Suppressor macrophage (primary cell): Measurements from ENCODE around the gene MACF1.

ENCODE experiments used
- DNase-seq, 4 experiments: peaks; one replicate each; pipeline ENCODE4 v3.0.0-alpha.2; 2020 to 2022

MACF1 gene

DNA sequence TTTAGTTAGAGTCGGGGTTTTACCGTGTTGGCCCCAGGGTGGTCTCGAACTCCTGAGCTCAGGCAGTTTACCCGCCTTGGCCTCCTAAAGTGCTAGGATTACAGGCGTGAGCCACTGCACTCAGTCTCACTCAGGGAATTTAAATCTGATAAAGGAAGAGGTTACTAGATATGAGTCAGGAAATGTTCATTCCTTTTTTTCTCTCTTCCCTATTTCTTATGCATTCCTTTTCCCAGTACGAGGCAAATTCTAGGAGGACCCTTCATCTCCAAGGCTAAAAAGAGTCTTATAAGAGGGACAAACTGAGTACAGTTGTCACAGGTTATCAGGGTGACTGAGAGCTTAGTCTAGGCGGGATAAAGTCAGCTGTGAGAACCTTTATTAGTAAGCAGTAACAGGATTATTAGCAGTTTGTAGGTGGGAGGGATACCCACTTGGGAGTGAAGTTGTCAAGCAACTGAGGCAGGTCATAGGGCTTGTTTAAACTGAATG, 9.1 kb downstream of the MACF1 start:
- no peak for DNase-seq

DNA sequence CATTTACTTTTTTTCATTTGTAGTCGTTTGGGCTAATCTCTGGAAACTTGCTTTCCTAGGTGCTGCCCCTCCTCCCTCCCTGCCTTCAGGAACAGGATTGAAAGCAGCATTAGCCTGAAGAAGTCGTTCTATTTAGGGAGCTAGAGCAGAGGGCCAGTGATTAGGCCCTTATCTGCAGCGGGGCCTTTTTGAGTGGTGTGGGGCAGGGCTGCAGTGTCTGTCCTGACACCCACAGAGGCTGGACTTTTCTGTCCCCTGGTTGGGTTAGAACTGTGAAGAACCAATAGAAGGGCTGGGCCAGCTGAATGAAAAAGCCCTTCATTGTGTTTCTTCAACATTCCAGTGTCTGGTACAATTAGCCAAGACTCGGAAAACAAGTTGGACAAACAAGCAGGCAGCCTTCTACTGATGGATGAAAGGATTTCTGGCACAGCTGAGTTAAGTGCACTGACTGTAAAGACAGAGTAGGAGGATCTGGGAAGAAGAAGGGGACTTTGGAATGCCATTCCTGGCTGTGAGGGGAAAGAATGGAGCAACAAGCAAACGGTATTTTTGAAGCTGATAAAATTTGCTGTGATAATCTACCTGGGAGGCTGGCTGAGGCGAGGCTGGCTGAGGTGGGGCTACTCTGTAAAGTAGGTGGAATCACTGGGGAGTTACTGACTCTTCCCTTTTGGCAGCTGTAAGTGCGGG, 9.7 kb downstream of the MACF1 start:
- DNase-seq: no peak

DNA sequence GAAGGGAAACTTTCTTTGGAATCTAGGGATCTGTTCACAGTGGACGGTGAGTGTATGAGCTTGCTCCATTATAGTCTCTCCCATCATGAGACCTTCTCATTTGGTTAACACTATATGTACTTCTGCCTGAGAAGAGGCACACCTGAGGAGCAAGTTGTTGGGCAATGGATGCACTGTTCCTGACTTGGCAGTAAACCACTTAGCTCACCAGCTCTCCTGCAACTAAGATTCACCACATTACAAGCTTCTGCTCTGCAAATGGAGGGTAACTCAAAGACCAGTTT, 10.2 kb downstream of the MACF1 start:
- DNase-seq: no peak

DNA sequence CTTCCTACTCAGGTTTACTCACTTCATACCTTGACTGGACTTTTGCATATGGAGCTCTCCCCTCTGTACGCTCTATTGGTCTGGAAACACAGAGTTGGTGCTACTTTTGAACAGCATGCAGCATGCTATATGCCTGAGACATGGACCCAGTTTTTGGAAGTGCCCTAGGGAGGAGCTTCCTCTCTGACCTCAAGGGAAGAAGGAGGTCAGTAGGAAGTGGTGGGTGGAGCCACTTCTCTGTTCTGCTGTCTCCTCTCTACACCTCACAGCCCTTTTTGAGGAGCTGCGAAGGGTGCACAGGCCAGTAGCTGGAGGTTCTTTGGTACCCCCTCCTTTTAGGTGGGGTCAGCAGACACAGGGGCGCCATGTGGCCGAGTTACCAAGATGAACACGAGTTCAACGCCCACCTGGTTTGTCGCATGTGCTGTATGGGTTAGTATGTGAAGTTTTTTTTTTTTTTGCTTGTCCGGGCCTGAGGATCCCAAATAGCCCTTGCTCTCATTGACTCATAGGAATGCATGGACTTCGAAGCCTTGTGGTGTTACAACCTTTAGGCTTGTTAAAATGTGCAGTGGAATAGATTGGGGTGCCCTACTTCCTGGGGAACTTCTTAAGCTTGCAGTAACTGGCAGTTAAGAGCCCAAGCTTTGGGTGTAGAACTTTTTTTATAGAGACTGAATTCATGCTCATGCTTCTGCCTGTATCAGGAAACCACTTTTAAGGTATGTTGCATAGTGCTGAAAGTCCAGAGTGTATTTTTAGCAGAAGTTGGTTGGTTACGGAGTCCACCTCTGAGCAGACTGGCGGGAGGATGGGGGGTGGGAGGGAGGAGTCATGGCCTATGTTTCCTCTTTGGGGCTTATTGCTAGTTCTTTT, 10.7 kb downstream of the MACF1 start:
- peak; percentile 68 to 87 (median 83) for DNase-seq

DNA sequence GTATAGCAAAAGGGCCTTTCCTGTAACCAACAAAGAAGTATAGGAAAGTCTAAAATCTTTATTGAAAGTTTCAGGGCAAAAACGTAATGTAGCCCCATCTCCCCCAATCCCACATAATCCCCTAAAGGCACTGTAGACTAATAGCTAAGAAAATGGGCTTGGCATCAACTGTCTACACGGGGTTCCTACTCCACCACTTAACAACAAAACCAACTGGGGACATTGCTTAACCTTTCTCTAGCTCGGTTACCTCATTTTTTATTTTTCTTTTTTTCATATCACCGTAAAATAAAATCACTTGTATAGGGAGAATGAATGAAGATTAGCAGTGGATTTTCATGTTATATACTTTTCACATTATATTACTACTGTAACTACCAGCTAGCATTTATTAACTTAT, 12.3 kb downstream of the MACF1 start:
- peak in 2 of 4 experiments; percentile 34 to 46 for DNase-seq

DNA sequence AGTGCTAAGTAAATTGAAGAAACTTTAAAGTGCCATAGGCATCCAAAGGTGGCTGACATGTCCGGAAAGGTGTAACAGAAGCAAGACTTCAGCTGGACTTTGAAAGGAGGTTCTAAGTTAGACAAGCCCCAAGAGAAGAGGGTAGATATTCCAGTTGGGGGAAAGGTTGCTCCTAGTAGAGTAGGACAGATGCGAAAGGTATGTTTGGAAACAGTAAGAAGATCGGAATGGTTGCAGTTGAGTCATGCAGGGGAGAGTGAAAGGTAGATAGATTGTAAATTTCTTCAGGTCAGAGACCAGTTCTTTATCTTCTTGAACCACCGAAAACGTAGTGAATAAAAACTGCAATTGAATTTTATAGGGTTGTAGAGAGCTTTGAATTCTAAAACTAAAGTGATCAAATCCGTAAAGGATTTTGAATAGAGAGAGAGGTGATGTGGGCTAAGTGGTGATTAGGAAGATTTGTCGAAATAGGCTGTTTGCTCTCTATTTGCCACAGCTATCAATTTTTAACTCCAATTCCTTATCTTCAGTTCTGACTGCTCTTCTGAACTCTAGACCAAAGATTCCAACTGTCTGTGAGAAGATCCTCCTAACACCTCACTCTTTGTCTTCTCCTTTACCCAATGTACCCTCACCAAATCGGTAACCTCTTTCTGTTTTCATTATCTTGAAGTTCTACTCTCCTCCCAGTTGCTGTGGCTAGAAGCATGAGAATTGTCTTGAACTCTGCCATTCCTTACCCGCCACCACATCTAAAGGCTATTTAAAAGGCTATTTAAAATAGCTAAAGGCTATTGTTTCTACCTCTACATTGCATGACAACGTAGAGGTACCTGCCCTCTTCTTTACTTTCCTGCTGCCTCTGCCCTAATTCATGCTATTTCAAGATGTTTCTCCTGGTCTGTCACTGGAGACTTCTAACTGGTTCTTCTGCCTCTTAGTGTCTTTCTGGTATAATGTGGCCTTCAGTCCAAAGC, 16.7 kb downstream of the MACF1 start:
- DNase-seq: no peak

DNA sequence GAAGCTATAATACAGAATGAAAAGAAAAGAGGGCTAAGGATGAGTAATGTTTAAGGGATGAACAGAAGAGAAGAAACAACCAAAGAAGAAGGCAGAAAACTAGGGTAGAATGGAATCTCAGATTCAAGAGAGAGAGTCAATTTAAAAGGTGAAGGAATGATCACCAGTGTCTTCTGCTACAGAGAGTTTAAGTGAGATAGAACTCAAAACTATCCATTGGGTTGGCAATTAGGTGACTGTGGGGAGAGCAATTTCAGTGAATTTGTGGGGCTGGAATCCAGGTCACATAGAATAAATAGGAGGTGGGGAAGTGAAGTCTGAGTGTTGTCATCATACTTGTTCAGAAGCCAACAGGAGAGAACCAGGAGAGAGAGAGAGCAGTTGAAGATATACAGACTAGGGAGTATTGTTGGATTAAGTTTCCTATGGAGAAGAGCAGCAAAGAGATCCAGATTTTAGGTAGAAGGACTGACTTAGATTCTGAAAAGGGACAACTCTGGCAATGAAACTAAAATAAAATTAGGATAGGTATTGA, 19.9 kb downstream of the MACF1 start:
- no peak for DNase-seq

DNA sequence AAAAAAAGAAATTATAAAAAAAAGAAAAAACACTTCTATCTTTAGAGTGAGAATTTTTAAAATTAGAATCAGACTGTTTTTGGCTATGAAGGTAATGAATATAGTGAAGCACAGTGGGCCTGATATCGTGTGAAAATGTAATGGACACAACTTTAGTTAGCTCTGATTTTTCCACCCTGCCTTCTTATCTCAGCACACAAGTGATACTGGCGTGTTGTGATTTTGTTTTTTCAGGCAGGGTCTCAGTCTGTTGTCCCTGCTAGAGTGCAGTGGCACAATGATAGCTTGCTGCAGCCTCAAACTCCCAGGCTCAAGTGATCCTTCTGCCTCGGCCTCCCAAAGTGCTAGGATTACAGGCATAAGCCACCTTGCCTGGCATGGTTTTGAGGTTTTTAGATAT, 22.3 kb downstream of the MACF1 start:
- no peak for DNase-seq

DNA sequence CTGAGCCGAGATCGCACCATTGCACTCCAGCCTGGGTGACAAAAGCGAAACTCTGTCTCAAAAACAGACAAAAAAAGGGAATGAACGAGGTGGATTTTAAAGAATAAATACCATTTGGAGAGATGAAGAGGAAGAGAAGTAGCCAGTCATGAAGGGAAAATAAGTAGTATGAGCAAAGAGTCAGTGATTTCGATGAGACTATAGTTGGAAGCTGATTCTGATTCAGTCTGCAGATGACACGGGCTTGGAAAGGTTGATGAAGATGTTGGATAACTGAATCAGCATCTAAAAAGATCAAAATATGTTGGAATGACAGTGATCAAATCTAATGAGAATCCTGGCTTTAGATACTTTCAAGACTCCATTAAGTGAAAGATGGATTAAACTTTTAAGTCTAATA, 23.8 kb downstream of the MACF1 start:
- DNase-seq: no peak

DNA sequence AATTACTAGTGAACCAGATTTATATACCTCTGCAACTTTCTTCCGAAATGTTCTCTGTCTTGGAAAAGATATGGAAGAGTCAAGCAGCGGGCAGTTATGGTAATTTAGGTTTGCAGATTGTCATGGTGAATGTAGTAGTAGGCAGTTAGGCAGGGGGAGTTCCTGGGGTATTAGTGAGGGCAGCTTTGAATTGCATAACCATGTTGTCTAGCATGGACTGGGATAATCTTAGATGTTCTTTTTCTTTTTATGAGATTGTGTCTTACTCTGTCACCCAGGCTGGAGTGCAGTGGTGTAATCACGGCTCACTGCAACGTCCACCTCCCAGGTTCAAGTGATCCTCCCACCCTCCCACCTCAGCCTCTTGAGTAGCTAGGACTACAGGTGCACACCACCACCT, 25.0 kb downstream of the MACF1 start:
- DNase-seq: no peak

DNA sequence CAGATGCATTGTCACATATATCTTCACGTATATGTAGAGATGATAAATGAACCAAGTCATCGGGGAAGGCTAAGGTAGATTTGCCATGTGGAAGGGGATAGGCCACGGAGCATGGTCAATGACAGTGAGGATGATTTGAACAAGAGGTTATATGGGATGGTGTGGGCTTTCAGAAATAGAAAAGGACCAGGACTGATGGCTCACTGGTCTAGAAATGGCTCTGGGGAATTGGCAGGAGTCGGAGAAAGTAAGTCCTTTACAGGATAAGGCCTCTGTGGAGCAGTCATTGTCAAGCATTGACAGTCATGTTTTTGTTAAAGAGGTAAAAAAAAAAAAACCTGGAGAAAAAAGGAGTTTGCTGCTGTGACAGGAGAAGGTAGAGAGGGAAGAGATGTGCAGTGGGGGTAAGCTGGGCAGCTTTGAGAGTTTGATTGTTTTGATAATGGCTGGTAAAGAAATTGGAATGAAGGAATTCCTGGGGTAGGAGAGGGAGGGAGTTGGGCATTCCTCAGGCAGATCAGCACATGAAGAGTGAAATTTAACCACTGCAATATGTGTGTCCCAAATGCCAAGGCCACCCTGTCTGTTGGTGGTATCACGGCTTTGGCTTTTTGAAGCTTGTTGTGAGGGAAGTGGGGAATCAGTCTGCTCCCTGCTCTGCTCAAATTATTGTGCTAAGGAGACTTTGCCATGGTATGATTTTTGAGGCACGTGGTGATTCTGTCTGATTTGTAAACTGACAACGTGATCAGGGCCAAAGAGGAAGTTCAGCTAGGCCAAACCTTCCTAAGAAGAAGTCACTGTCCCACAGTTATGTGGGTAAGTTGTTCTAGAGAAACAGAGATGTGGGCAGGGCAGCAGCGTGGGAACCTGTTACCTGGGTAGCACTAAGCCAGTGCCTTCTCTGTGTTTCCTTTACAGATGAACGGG, 26.0 kb downstream of the MACF1 start:
- peak; percentile 80 to 93 (median 87) for DNase-seq

DNA sequence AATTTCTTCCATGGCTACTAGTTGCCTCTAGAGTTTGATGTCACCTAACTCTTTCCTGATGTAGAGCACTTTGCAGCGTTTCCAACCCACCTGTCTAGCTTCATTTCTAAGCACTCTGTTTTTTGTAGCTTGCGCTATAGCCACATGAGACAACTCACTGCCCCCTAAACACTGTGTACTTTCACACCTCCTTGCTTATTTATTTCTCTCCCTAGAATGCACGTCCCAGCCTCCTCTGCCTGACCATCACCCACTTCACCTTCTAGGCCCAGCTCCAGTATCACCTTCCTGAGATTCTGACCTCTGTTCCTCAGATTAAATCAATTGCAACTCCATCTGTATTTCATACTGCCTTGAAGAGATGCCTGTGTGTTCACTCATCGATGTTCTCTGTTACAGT, 32.5 kb downstream of the MACF1 start:
- DNase-seq: no peak

DNA sequence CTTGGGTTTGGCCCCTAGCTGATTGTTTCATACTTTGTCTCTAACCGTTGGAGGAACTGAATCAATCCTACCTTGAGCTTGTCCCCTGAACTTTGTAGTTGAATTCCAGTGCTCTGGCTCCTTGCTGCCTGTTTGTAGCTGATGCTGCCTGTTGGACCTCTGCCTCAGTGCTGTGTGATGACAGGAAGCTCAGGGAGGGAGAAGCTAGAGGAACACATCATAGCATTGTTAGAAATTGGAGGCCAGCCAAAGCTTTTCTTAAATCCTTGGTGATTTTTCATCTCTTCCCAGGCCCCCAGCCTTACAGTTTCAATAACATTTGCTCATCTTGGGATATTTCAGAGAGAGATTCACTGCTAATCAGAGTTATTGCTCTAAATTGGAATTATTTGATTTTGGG, 34.0 kb downstream of the MACF1 start:
- DNase-seq: no peak

DNA sequence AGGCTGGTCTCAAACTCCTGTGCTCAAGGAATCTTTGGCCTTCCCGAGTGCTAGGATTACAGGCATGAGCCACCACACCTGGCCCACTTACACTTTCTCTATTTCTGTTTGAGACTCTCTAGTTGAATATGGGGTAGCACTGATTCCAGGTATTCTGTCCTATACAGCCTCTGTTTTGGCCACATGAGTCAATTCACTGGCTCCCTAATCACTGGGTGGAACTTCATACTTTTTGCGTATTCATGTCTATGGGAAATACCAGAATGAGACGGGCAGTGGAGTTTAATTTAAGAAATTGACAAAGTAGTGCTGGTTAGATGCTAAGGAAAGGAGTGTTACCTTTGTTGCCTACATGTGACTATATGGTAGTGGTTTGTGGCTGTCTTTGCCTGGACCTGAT, 35.5 kb downstream of the MACF1 start:
- no peak for DNase-seq

DNA sequence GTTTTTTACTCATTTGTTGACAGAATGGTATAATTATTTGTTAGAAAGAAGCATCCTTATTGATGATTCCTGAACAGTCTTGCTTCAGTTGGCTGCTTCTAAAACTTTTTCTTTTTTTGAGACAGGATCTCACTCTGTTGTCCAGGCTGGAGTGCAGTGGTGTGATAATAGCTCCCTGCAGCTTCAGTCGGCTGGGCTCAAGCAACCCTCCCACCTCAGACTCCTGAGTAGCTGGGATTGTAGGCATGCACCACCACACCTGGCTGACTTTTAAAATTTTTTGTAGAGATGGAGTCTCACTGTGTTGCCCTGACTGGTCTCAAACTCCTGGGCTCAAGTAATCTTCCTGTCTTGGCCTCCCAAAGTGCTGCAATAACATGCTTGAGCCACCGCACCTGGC, 38.8 kb downstream of the MACF1 start:
- no peak for DNase-seq

DNA sequence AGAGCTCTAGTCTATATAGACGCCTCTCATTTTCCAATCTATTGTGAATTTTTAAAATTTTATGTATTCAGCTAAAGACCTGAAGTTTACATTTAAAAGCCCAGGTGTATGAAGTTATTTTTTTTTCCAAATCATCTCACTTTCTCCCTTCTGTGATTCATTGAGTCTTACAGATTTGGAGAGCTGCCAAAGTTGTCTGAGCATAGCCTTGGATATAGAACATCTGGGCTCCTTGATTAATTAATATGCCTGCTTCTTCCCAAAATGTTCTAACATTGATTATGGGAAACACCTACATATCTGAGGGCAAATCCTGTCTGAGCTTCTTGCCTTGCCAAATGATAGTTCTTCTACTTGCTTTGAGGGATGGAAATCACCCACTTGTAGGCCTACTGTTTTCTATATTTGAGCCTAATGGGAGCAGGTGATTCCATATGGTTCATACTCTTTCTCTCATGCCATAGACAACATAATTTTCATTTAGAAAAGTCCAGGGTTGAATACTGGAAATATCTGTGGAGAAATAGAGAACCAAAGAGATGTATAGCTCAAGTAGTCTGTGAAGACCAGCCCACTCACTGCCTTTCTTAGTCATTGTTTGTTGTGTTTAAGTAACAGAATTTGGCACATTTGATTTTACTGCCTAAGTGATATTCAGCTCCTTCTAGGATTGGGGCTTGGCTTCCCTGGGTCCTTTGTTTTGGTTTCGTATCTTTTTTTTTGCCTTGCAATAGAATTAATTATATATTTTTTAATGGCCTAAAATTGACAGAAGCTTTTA, 46.2 kb downstream of the MACF1 start:
- DNase-seq: peak; percentile 34 to 65 (median 51)

DNA sequence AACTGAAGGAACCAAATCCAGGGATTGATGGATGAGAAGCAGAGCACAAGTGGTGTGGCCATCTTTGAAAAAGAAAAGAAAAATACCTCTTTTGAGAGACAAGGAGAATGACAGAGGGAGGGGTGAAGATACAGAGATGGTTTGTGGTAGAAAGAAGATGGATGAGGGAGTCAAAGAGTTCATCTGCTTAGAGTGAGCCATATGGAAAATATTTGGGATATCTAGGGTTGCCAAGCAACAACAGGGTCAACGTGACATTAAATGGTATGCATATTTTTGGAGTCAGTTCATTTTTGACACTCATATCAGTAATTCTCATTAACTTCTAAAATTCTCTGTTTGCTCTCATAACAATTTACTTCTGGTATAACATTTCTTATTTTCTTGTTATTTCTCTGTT, 50.7 kb downstream of the MACF1 start:
- DNase-seq: no peak

DNA sequence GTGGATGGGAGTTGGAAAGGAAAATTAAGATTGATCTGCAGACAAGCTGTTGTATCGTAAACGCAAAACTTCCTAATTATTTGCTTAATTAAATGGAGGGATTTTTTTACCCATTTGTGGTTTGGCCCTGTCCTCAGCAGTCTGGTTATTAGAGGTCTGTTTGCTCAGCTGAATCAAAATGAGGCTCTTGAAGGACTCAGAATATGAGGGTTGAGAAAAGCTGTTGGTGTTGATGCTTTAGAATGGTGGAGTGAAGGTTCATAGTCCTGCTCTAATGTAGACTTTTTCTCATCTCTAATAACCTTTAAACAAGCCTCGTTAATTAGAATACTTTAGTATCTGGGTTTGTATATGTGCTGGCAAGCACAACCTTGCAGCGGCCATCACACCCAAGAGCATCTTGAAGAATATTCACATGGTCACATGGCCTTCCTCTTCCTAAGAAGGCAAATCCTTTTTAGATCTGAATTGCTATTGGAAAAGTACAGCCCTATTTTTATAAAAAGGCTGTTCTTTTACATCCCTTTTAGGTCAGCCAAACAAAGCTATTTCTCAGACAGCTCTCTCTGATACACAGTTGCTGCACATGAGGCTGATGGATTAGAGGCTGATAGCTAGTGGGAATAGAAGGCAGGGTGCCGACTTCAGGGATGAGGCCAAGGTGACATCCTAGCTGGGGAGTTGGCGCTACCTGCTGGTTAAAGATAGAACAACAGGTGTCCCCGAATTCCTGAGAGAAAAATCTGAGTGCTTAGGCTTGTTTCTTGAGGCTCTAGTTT, 53.8 kb downstream of the MACF1 start:
- DNase-seq: peak; percentile 59 to 73 (median 67)

DNA sequence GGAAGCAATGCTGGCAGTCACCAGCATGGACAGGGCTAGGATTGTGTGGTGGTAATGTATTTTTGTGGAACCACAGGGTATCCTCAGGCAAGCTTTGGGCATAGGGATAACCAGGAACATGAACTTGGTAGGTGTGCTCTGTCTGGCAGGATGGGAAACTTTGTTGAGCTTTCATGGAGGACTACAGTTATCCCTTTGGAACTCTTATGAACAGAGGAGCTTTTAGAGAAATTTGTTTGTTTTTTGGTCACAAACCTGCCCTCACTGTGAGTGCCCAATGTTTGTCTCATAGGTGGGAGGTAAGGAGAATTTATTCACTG, 54.4 kb downstream of the MACF1 start:
- no peak for DNase-seq

DNA sequence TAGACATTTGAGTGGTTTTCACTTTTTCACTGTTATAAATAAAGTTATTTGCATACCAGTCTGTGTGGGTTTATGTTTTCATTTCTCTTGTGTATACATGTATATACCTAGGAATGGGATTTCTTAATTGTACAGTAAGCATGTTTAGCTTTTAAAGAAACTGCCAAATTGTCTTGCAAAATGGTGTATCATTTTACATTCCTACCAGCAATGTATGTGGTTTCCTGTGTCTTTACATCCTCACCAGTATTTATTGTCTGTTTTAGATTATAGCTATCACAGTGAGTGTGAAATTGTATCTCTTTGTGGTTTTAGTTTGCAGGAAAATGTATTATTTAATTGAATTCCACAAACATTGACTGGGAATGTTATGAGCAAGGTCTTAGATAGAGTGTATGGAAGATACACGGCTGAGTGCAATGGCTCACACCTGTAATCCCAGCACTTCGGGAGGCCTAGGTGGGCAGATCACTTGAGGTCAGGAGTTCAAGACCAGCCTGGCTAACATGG, 57.3 kb downstream of the MACF1 start:
- DNase-seq: no peak
